Ascending aorta (tissue), 2 donors: ENCODE data around the gene TXNRD3. TPM values are rescaled to one million over a fixed set of nuclear protein-coding genes. Genes with fewer than 3 reads are reported as not detected.

ENCODE experiments used
- DNase-seq, 2 donors: peaks; one replicate each; pipeline ENCODE4 v3.0.0-alpha.2; 2019; ENCODE audit warnings: low spot score in 2 of 2
- H3K27ac ChIP-seq, 2 donors: fragments of 200-600 bp; sonication (generic); one replicate each; pipeline ENCODE4 v1.5.1; 2016 to 2017; ENCODE audit warnings: mild to moderate bottlenecking in 1 of 2
- H3K27me3 ChIP-seq: fragments of 200-600 bp; sonication (generic); one replicate; pipeline ENCODE4 v1.5.1; 2017
- H3K36me3 ChIP-seq, 2 donors: fragments of 200-600 bp; sonication (generic); one replicate each; pipeline ENCODE4 v1.5.1; 2016
- H3K4me1 ChIP-seq, 2 donors: fragments of 200-600 bp; sonication (generic); one replicate each; pipeline ENCODE4 v1.5.1; 2016 to 2017; ENCODE audit warnings: mild to moderate bottlenecking in 1 of 2
- H3K4me3 ChIP-seq, 2 donors: fragments of 200-600 bp; sonication (generic); one replicate each; pipeline ENCODE4 v1.5.1; 2016 to 2017; ENCODE audit warnings: mild to moderate bottlenecking in 1 of 2
- H3K9me3 ChIP-seq, 2 donors: fragments of 200-600 bp; sonication (generic); one replicate each; pipeline ENCODE4 v1.5.1; 2016
- intact Hi-C: fragments of 100-400 bp; cut with DNase I; formaldehyde crosslinking; loops from one replicate; pipeline ENCODE4 v1.15.1; 2023
- total RNA-seq: library from RNA; depleted of rRNA; stranded (reverse); fragments of >200 nt; gene quantifications from one replicate; pipeline ENCODE4 v1.1.0, GENCODE V29; 2016
- TF ChIP-seq, protein P1 (sequence below), 3 experiments: fragments of 200-600 bp in 2 of 3; fragments of 450-650 bp in 1 of 3; sonication (generic) in 2 of 3; IDR thresholded peaks; one replicate each; pipeline ENCODE4 v1.5.1; 2016 to 2019; ENCODE audit warnings: antibody characterized with exemption in 3 of 3, mild to moderate bottlenecking in 1 of 3, moderate library complexity in 1 of 3

TXNRD3 gene
- total RNA-seq, 1 donor from 2014 or later: 18.9 TPM

GRCh38 chr3:126682009-126682408 lies 27.1 kb upstream of the TXNRD3 start:
- H3K27me3 ChIP-seq: no peaks in the 10 kb centered on the region
- H3K9me3 ChIP-seq: no peaks in the 10 kb centered on the region
- DNase-seq: no peak
- peaks cover 14 to 35% of the 10 kb centered on the region in 2 donors for H3K4me1 ChIP-seq
- intact Hi-C loops: no loop called here
- H3K27ac ChIP-seq: no peak overlapping the region
- TF ChIP-seq, protein P1, sequence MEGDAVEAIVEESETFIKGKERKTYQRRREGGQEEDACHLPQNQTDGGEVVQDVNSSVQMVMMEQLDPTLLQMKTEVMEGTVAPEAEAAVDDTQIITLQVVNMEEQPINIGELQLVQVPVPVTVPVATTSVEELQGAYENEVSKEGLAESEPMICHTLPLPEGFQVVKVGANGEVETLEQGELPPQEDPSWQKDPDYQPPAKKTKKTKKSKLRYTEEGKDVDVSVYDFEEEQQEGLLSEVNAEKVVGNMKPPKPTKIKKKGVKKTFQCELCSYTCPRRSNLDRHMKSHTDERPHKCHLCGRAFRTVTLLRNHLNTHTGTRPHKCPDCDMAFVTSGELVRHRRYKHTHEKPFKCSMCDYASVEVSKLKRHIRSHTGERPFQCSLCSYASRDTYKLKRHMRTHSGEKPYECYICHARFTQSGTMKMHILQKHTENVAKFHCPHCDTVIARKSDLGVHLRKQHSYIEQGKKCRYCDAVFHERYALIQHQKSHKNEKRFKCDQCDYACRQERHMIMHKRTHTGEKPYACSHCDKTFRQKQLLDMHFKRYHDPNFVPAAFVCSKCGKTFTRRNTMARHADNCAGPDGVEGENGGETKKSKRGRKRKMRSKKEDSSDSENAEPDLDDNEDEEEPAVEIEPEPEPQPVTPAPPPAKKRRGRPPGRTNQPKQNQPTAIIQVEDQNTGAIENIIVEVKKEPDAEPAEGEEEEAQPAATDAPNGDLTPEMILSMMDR (IDR thresholded peaks at IDR 0.05): no peak
- H3K4me3 ChIP-seq: no peak overlapping the region
- H3K36me3 ChIP-seq: no peaks in the 10 kb centered on the region

- Histone ChIP-seq H3K4me1 (peaks cover 14 to 32% of the 10 kb centered on the region in 2 donors), H3K27ac (no peak overlapping the region), H3K4me3 (no peak overlapping the region), H3K27me3 (no peaks in the 10 kb centered on the region), H3K9me3 (no peaks in the 10 kb centered on the region), H3K36me3 (no peaks in the 10 kb centered on the region)
- TF ChIP-seq, protein P1 (IDR thresholded peaks at IDR 0.05): no peak
- intact Hi-C loops: no loop called here
- DNase-seq: no peak
These were observed 25.7 kb upstream of the TXNRD3 start for GRCh38 chr3:126680667-126681055.

GRCh38 chr3:126679831-126680666 lies 25.1 kb upstream of the TXNRD3 start:
- intact Hi-C loops: loop anchor here (1.0 to 2.0 kb wide), 7 partner anchors 24 to 865 kb away; partner anchors contain the start of genes CHCHD6 and PLXNA1
- H3K27me3 ChIP-seq: no peaks in the 10 kb centered on the region
- no peak for DNase-seq
- TF ChIP-seq, protein P1 (IDR thresholded peaks at IDR 0.05): no peak
- no peaks in the 10 kb centered on the region for H3K9me3 ChIP-seq
- H3K4me3 ChIP-seq: no peak overlapping the region
- H3K4me1 ChIP-seq: peaks cover 12 to 29% of the 10 kb centered on the region in 2 donors
- no peaks in the 10 kb centered on the region for H3K36me3 ChIP-seq
- no peak overlapping the region for H3K27ac ChIP-seq

DNA sequence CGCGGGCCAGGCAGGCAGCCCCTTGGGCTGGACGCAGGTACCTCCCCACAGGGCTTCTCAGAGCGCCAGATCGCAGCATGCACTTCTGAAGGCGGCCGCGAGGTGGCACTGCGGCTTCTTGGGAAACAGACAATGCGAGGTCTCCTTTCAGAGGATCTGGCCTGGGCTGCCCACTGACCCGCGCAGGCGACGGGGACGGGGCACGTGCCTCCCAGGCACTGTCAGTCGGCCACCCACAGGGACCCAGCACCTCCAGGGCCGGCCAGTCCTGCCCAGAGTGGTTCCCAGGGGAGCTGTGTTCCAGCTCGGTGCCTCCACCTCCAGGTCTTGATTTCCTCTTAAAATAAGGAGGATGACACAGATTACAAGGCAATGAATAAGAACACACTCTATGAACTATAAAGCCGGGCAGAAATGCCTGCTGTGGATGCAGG lies 24.4 kb upstream of the TXNRD3 start:
- TF ChIP-seq, protein P1 (IDR thresholded peaks at IDR 0.05): peak; percentile 94 to 100 (median 99)
- Histone ChIP-seq H3K4me1 (peaks cover 5 to 22% of the 10 kb centered on the region in 2 donors), H3K4me3 (peak overlapping the region in 1 of 2 donors; percentile 37), H3K9me3 (no peaks in the 10 kb centered on the region), H3K27ac (peak overlapping the region in 1 of 2 donors; percentile 45), H3K27me3 (no peaks in the 10 kb centered on the region), H3K36me3 (no peaks in the 10 kb centered on the region)
- DNase-seq: peak in 1 of 2 donors; percentile 93
- intact Hi-C loops: loop anchor here (1.0 to 2.0 kb wide), 7 partner anchors 25 to 865 kb away; partner anchors contain the start of genes CHCHD6 and PLXNA1

DNA sequence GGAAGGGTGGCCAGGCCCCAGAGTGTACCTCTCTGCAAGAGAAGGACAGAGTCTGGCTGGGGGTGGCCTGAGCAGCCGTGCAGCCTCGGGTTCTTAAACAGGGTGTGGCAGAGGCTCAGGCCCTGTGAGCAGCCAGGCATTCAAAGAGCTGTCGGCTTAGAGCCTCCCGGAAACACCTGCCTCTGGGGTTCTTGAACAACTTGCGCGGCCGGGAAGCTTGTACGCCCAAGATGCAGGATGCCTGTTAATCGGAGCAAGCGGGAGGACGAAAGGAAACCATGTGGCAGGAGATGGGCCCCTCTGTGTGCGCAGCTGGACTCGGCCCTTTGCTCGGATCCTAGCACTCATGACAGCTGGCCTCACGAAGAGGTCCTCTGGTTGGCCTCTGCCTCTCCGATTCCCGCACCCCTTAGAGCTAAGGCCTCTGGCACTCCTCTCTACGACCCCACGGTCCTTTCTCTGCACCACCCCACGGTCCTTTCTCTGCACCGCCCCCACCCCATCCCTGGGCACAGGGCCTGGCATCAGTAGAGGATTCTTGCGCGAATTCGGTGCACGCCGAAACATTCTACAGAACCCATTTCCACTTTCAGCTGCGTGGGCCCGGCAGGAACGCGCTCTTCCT lies 23.9 kb upstream of the TXNRD3 start:
- TF ChIP-seq, protein P1 (IDR thresholded peaks at IDR 0.05): no peak
- Histone ChIP-seq H3K4me3 (peak overlapping the region in 1 of 2 donors; percentile 37), H3K27ac (peak overlapping the region in 1 of 2 donors; percentile 45), H3K27me3 (no peaks in the 10 kb centered on the region), H3K4me1 (peaks cover 5 to 18% of the 10 kb centered on the region in 2 donors), H3K36me3 (no peaks in the 10 kb centered on the region), H3K9me3 (peaks cover 0 to 3% of the 10 kb centered on the region in 2 donors)
- DNase-seq: no peak
- intact Hi-C loops: loop anchor here (1.0 to 2.0 kb wide), 7 partner anchors 25 to 866 kb away; partner anchors contain the start of genes CHCHD6 and PLXNA1
